Mesendoderm (in vitro differentiated cells): ENCODE results near the gene XCL1.
"Not testable (repeated sequence)": the region's sequence is repeated elsewhere in the genome, so short reads cannot be mapped to it uniquely, and the experiment has no call there.

Source experiments
- DNase-seq: peaks from one replicate; pipeline ENCODE4 v3.0.0; 2013
- H2AK5ac ChIP-seq: 2 replicates; pipeline ENCODE4 v1.6.1; 2013; ENCODE audit warnings: low read length, inconsistent platforms
- H2BK120ac ChIP-seq: 2 replicates; pipeline ENCODE4 v1.6.1; 2013; ENCODE audit warnings: low read depth, mild to moderate bottlenecking, low read length, moderate library complexity, mixed read lengths
- H2BK15ac ChIP-seq: replicated peaks from 2 replicates; pipeline ENCODE4 v1.6.1; 2013; ENCODE audit warnings: low read depth, mild to moderate bottlenecking, moderate library complexity
- H2BK5ac ChIP-seq: 2 replicates; pipeline ENCODE4 v1.6.1; 2013; ENCODE audit warnings: low read length, inconsistent platforms
- H3K18ac ChIP-seq: 2 replicates; pipeline ENCODE4 v1.6.1; 2013; ENCODE audit warnings: mild to moderate bottlenecking, low read length, mixed read lengths
- H3K23ac ChIP-seq: one replicate; pipeline ENCODE4 v1.6.1; 2013; ENCODE audit warnings: low read length
- H3K27ac ChIP-seq: 2 replicates; pipeline ENCODE4 v1.5.1; 2013; ENCODE audit warnings: low read depth, mild to moderate bottlenecking, inconsistent platforms, low read length, moderate library complexity
- H3K27me3 ChIP-seq: 2 replicates; pipeline ENCODE4 v1.6.1; 2013; ENCODE audit warnings: low read length, control low read depth, mild to moderate bottlenecking, inconsistent platforms; ENCODE audit not compliant: insufficient read depth, poor library complexity
- H3K36me3 ChIP-seq: 2 replicates; pipeline ENCODE4 v1.6.1; 2013; ENCODE audit warnings: low read length, inconsistent platforms; ENCODE audit not compliant: control insufficient read depth, insufficient read depth
- H3K4ac ChIP-seq: one replicate; pipeline ENCODE4 v1.6.1; 2013; ENCODE audit warnings: low read depth, mild to moderate bottlenecking, low read length, moderate library complexity
- H3K4me1 ChIP-seq: 2 replicates; pipeline ENCODE4 v1.6.1; 2013; ENCODE audit warnings: low read depth, low read length, inconsistent platforms; ENCODE audit not compliant: control insufficient read depth
- H3K4me2 ChIP-seq: 2 replicates; pipeline ENCODE4 v1.6.1; 2013; ENCODE audit warnings: low read length
- H3K4me3 ChIP-seq: 2 replicates; pipeline ENCODE4 v1.5.1; 2013; ENCODE audit warnings: mild to moderate bottlenecking, low read length
- H3K56ac ChIP-seq: one replicate; pipeline ENCODE4 v1.6.1; 2013; ENCODE audit warnings: low read length
- H3K79me1 ChIP-seq: 2 replicates; pipeline ENCODE4 v1.6.1; 2013; ENCODE audit warnings: low read length, inconsistent platforms
- H3K79me2 ChIP-seq: 2 replicates; pipeline ENCODE4 v1.6.1; 2013; ENCODE audit warnings: mild to moderate bottlenecking, low read length; ENCODE audit not compliant: control insufficient read depth, insufficient read depth
- H3K9ac ChIP-seq: 2 replicates; pipeline ENCODE4 v1.6.1; 2013; ENCODE audit warnings: low read length, inconsistent platforms
- H4K5ac ChIP-seq: one replicate; pipeline ENCODE4 v1.6.1; 2013; ENCODE audit warnings: low read length
- H4K8ac ChIP-seq: one replicate; pipeline ENCODE4 v1.6.1; 2013; ENCODE audit warnings: low read depth, mild to moderate bottlenecking, control low read depth, low read length, moderate library complexity
- WGBS: extraction: QIAGEN DNeasy Blood & Tissue Kit; methylation state at CpG from one replicate; pipeline ENCODE4 v1.1.7; 2013; ENCODE audit warnings: low lambda C conversion rate, missing lambda C conversion rate; ENCODE audit not compliant: insufficient coverage; ENCODE audit errors: extremely low coverage; 5-methylcytosine and 5-hydroxymethylcytosine counted together

Gene XCL1

DNA sequence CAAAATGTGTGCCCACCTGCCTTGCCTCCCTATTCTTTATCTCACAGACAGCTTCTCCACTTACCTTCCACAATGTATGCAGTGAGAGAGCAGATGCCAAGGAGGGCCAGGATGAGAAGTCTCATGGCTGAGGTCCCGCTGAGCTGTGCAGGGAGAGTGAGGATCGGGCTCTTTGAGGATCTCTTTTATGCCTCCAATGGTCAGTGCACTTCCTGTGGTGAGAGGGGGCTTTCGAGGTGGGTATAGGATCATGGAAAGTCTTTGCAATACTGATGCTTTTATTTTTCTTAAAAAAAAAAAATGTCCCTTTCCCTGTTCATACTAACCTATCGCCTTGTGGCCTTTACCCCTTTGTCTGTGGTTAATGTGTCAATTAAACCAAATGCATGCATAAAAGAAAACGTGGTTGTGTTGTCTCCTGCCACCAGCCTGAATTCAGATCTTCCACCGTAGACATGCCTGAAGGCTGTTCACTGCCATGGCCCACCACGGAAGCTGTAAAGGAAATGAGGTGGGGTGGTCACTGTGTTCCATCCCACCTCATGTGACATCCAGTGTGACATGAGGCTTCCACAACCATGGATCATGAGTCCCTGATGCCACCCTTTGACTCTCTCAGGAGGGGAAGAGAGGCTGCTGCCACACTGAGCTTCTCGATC, 32.4 kb upstream of the XCL1 start, which contains the start of gene XCL2:
TSS of gene XCL2 (minus strand) at position 158 of the 659 bp plus-strand sequence. CDS start at position 125, 33 bp downstream.
- no CpG with 5 or more reads among the region's 8 CpGs for WGBS

DNA sequence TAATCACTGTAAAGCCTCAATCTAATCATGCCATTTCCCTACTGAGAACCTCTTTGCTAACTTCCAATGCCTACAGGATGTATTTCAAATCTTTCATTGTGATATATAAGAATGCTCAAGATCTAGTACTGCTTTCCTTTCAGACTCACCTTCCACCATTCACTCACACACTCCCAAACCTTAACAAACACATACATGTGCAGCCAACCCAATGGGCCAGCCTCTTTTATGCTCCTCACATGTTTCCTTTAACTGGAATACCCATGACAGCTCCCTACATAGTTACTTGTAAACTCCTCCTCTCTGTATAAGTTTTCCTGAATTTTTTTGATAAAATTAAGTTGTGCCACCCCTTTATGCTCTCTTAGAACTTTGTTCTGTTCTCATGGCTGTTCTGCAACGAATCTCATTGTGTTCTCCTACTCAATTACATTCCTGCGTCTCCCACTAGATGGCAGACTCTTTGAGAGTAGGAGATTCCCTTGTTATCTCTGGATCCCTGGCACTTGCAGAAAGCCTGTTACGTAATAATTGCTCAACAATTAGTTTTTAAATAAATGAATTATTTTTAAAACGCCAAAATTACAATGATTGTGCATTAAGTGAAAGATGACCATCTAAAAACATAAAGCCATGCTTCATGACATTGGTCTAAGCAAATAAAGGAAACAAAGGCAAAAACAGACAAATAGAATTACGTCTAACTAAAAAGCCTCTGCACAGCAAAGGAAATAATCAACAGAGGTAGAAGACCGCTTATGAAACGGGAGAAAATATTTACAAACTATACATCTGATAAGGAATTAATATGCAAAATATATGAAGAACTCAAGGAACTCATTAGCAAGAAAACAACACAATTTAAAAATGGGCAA, 30.5 kb upstream of the XCL1 start:
- H3K4ac ChIP-seq, H4K8ac ChIP-seq, H2AK5ac ChIP-seq, H3K4me2 ChIP-seq, H2BK15ac ChIP-seq, H3K9ac ChIP-seq, H3K27ac ChIP-seq, H3K36me3 ChIP-seq, H3K4me1 ChIP-seq, H3K27me3 ChIP-seq, H3K23ac ChIP-seq, H3K18ac ChIP-seq, H2BK120ac ChIP-seq, H3K4me3 ChIP-seq, H2BK5ac ChIP-seq, H3K79me2 ChIP-seq, H4K5ac ChIP-seq, H3K56ac ChIP-seq, H3K79me1 ChIP-seq: not testable (repeated sequence)
- peak; percentile 59 for DNase-seq
- no CpG with 5 or more reads among the region's 7 CpGs for WGBS

More for the DNA sequence above, 32.4 kb upstream of the XCL1 start, which contains the start of gene XCL2:
- H3K23ac ChIP-seq, H3K27me3 ChIP-seq, H3K79me1 ChIP-seq, H4K8ac ChIP-seq, H2BK15ac ChIP-seq, H2AK5ac ChIP-seq, H3K4me3 ChIP-seq, H3K18ac ChIP-seq, DNase-seq, H3K4me2 ChIP-seq, H3K4ac ChIP-seq, H3K79me2 ChIP-seq, H2BK5ac ChIP-seq, H3K4me1 ChIP-seq, H3K36me3 ChIP-seq, H2BK120ac ChIP-seq, H4K5ac ChIP-seq, H3K9ac ChIP-seq, H3K27ac ChIP-seq, H3K56ac ChIP-seq: not testable (repeated sequence)

DNA sequence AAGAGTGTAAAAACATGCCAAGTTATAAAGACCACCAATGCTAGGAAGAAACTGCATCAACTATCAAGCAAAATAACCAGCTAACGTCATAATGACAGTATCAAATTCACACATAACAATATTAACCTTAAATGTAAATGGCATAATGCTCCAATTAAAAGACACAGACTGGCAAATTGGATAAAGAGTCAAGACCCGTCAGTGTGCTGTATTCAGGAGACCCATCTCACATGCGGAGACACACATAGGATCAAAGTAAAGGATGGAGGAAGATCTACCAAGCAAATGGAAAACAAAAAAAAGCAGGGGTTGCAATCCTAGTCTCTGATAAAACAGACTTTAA, 29.9 kb upstream of the XCL1 start:
- not testable (repeated sequence) for H3K4me1 ChIP-seq, H3K79me2 ChIP-seq, H2AK5ac ChIP-seq, H3K9ac ChIP-seq, H2BK120ac ChIP-seq, H3K79me1 ChIP-seq, H3K56ac ChIP-seq, H3K18ac ChIP-seq, H3K27ac ChIP-seq, H3K4ac ChIP-seq, H3K23ac ChIP-seq, H3K27me3 ChIP-seq, H4K8ac ChIP-seq, H2BK5ac ChIP-seq, H4K5ac ChIP-seq, H3K36me3 ChIP-seq, H3K4me2 ChIP-seq, DNase-seq, H3K4me3 ChIP-seq, H2BK15ac ChIP-seq
- no CpG with 5 or more reads among the region's 3 CpGs for WGBS

DNA sequence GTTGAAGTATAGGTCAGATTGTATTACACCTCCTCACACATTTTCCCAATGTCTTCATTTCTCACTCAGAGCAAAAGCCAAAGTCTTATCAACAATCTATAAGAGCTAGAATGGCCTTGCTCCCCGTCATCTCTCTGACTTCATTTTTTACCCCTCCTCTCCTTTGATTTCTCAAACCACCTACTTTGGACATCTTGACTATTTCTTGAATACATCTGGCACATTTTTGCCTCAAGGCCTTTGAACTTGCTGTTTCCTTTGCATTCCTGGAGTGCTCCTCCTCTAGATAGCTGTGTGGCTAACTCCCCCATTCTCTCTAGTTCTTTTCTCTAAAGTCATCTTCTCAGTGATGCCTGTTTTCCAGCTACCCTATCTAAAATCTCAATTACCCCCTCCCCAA, 25.4 kb upstream of the XCL1 start:
- no peak overlapping the region for H4K8ac ChIP-seq
- H3K18ac ChIP-seq = no peak overlapping the region
- WGBS = no CpG with 5 or more reads among the region's 1 CpG
- H3K56ac ChIP-seq = no peak overlapping the region
- H3K4ac ChIP-seq = no peak overlapping the region
- no peaks in the 10 kb centered on the region for H3K79me1 ChIP-seq
- H3K36me3 ChIP-seq = no peaks in the 10 kb centered on the region
- no peak overlapping the region for H3K27ac ChIP-seq
- no peaks in the 10 kb centered on the region for H3K79me2 ChIP-seq
- no peak overlapping the region for H4K5ac ChIP-seq
- no peaks in the 10 kb centered on the region for H3K27me3 ChIP-seq
- no peak overlapping the region for H3K23ac ChIP-seq
- H3K9ac ChIP-seq = no peak overlapping the region
- H2BK5ac ChIP-seq = no peak overlapping the region
- no peaks in the 10 kb centered on the region for H3K4me1 ChIP-seq
- DNase-seq = no peak
- H2BK120ac ChIP-seq = no peak overlapping the region
- H3K4me2 ChIP-seq = no peak overlapping the region
- no peak overlapping the region for H2AK5ac ChIP-seq
- H2BK15ac ChIP-seq = no peak overlapping the region
- no peak overlapping the region for H3K4me3 ChIP-seq

DNA sequence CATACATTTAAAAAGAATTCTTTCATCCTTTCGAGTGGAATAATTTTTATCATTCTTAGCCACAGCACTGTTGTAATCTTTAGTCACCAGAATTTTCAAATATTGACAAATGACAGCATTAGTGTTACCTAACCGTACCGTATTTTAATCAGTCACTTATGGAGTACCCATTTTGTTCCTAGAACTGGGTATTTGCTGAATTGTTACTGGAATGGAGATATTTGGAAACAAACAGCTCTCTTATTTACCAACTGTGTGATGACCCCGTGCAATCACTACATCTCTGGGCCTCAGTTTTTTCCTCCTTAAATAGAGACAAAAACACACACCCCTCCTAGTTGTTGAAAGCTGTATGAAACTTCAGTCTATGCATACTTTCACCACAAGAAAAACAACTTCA, 24.7 kb upstream of the XCL1 start:
- WGBS = no CpG with 5 or more reads among the region's 4 CpGs
- no peaks in the 10 kb centered on the region for H3K79me1 ChIP-seq
- no peak overlapping the region for H3K56ac ChIP-seq
- H3K27me3 ChIP-seq = no peaks in the 10 kb centered on the region
- no peak overlapping the region for H3K27ac ChIP-seq
- no peak overlapping the region for H3K18ac ChIP-seq
- H4K8ac ChIP-seq = no peak overlapping the region
- no peak overlapping the region for H3K4me2 ChIP-seq
- no peak overlapping the region for H3K4ac ChIP-seq
- no peak for DNase-seq
- H3K9ac ChIP-seq = no peak overlapping the region
- H4K5ac ChIP-seq = no peak overlapping the region
- H3K79me2 ChIP-seq = no peaks in the 10 kb centered on the region
- no peaks in the 10 kb centered on the region for H3K4me1 ChIP-seq
- no peak overlapping the region for H2BK5ac ChIP-seq
- no peak overlapping the region for H2BK15ac ChIP-seq
- H2AK5ac ChIP-seq = no peak overlapping the region
- no peak overlapping the region for H2BK120ac ChIP-seq
- no peak overlapping the region for H3K23ac ChIP-seq
- H3K36me3 ChIP-seq = no peaks in the 10 kb centered on the region
- H3K4me3 ChIP-seq = no peak overlapping the region
